Myocyte (in vitro differentiated cells): ENCODE results near the gene HEYL. TPM values are rescaled to one million over a fixed set of nuclear protein-coding genes. Genes with fewer than 3 reads are reported as not detected.
A peak's percentile ranks its signal among the peaks of the same experiment; 100 is the strongest.

Experiments
- DNase-seq: peaks from one replicate; pipeline ENCODE4 v3.0.0-alpha.2; 2012; ENCODE audit warnings: low read depth
- polyA plus RNA-seq: library from polyadenylated mRNA; unstranded; fragments of >200 nt; gene quantifications from one replicate; pipeline ENCODE4 v1.2.1, GENCODE V29; 2012; ENCODE audit warnings: missing spikeins
- total RNA-seq: library from RNA; depleted of rRNA; stranded (reverse); fragments of >200 nt; gene quantifications from 2 replicates; pipeline ENCODE4 v1.2.3, GENCODE V29; 2014

The HEYL gene
- 84.9 and 91.9 TPM in 2 replicates for total RNA-seq
- 27.6 TPM for polyA plus RNA-seq

DNA sequence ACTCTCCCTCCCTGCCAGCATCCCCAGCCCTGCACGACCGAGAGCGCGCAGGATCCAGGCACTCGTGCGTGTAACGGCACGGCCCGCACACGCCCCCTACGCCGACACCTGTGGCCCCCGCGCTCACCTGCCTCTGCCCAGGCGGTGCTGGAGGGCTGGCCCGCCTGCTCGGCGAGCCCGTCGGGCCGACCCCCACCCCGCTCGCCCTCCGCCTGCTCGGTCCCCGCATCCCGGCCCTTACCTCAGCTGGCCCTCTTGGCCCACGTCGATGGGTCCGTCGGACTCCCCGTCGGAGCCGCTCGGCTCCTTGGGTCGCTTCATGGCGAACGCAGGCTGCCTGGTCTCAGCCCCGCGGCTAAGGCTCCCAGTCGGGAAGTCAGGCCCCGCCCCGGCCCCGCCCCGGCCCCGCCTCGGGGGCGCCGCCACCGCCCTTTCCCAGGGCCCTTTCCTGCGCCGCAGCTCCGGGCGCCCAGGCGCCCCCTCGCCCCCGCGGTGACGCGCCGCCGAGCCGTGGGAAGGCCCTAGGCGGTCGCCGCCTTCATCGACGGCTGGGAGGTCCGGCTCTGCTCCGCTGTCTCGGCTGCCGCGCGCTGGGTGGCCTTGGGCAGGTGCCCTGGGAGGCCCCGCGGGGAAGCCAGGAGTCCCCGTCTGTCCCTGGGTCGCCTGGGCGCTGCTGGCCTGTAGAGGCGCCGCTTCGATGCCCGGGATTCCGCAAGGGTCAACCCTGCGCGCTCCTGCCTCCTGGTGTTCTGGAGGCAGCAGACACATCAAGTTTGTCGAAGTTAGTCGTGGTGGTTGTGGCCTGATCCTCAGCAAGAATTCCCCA, at the start of gene HEYL:
TSS of gene HEYL (minus strand) at position 339 of the 826 bp plus-strand sequence. CDS start at position 321, 18 bp downstream.
- peak; percentile 85 for DNase-seq

DNA sequence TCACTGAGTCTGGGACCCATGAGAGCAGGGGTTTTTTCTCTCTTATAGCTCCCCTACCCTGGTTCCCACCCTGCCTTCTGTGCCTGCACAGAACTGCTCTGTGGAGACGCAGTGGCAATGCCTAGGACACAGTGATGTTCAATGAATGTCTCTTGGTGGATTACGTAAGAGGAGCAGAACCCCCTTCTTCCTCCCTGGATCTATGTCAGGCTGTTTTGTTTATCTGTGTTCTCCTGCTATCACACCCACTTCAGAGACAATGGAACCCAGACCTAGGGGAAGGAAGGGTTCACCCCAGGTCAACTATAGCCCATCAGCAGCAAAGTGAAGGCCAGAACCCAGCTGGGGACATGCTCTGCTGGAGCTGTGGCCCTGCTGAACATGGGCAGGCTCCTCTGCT, 49.8 kb upstream of the HEYL start:
- no peak for DNase-seq

DNA sequence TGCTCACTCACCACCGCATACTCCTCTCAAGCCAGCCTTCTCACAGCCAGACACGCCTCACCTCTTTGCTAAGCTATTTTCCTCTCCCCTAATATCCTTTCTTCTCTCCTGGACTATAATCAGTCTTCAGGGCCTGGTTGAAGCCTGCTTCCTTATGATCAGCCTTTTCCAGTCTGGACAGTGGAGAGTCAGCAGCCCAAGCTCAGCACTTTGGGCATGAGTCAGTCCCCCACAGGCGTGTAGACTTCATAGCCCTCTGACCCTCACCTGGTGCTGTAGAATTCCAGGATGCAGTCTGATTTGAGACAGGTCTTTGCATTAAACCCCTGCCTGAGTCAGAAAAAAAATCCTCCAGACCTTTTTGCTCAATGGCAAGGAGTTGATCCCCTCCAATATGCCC, 49.3 kb upstream of the HEYL start:
- DNase-seq: no peak

DNA sequence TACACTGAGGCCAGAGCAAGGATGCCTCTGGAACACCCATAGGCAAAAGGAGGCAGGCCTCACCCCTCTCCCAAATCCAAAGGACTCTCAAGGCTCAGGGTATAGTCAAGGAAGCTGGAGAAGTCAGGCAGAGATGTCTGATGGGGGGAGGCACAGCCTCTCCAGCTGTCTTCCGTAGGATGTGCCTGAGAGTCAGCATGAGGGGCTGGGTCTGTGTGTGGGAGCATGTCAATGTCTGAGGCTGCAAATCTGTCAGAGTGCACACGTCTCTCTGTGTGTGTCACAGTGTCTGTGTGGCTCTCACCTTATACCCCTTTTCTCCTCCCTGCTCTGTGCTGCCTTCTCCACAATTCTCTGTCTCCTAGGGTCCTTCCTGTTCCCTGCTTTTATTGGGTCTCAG, 47.8 kb upstream of the HEYL start:
- DNase-seq: no peak

DNA sequence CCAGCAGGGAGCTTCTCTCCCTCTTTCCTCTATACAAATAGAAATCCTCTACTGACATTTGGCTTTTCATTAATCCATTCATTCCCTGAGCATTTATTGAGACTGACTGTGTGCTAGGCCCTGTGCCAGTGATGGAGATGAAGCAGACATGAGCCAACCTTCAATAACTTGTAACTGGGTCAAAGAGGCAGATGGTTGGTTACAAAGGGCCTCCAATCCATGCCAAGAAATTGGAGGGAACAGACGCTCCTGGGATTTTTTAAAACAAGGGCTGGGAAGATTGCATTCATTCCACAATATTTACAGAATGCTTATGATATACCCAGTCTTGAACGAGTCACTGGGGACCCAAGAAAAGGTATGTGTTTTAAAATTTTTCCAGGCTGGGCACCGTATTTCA, 45.6 kb upstream of the HEYL start:
- DNase-seq: no peak

DNA sequence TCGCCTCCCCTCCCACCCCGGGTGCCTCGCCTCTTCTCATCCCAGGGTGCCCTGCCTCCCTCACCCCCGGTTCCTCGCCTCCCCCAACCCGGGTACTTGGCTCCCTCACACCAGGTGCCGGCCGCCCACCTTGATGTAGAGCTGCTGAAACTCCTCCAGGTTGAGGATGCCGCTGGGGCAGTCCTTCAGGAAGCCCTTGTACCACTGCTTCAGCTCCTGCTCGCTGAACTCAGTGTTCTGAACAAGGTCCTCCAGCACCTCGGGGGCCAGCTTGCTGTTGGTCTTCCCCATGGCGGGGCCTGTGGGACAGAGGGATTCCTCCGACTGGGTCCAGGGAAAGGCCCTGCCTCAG, 44.8 kb upstream of the HEYL start:
- no peak for DNase-seq

DNA sequence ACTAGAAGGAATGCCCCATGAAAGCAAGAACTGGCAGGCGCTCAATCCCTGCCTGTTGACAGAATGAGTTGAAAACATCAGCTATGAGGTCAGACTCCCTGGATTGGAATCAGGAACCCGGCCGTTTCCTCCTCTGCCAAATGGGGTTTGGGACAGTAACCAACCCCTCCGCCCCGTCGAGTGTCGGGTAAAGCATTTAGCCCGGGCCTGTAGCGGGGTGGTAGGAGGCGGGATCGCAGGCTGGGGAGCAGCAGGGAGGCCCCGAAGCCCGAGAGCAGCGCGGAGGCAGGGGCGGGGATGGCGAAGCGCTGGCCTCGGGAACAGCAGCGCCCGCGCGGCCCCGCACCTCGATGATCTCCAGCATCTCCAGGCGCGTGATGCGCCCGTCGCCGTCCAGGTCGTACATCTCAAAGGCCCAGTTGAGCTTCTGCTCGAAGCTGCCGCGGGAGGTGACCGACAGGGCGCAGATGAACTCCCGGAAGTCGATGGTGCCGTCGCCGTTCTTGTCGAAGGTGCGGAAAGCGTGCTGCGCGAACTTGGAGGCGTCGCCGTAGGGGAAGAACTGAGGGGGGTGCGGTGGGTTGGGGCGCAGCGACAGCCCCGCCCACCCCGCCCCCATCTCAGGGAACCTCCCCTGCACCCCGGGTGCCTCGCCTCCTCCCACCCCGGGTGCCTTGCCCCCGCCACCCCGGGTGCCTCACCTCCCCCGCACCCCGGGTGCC, 44.3 kb upstream of the HEYL start:
- DNase-seq: no peak

DNA sequence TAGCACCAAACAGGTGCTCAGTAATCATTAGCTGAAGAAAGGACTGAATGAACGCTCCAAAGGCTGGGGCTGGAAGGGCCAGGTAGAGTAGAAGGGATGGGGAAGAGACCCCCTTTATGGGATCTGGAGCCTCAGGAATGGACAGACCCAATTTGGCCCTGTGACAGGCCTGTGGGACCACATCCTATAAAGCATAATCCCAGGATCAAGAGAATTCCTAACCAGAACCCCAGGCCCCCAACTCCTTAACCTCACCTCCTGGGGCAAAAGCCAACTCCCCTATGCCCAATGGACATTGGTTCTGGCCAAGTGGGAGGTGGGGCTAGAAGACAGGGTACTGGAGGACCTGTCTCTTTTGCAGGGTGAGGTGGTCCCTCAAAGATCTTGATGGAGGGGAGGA, 42.6 kb upstream of the HEYL start:
- no peak for DNase-seq

DNA sequence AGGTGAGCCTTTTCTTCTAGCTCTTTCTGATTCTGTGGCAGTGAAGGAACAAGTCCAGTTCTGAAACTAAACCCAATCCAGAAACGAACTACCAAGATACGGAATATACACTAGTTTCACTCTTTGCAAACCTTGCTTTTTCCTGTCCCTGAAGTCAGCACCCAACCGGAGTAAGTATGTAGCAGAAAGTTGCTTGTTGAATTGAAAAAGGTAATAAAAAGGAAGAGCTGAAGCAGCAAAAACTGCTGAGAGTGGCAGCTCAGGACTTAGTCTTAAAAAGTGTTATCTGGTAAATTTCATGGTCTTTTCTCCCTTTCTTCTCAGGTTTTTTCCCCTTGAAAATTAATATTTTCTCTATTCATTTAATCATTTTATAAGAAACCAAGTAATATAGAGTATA, 41.9 kb upstream of the HEYL start:
- DNase-seq: no peak

DNA sequence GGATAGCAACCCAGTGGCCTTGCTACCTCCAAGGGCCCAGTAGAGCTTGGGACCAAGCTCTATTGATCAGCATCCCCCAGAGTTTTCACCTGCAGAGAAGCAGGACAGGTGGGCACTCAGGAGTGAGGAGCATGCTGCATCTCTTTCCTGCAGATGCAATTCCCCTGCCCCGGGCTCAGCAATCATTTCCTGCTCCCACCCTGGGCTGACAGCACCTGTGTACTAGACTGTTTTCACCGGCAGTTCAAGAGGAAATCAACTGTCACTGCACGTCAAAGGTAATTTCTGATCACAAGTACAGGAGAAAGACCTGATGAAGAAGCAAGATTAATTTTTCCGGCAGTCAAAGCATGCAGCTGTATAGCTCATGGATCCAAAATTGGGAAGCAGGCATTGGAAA, 41.3 kb upstream of the HEYL start:
- no peak for DNase-seq

DNA sequence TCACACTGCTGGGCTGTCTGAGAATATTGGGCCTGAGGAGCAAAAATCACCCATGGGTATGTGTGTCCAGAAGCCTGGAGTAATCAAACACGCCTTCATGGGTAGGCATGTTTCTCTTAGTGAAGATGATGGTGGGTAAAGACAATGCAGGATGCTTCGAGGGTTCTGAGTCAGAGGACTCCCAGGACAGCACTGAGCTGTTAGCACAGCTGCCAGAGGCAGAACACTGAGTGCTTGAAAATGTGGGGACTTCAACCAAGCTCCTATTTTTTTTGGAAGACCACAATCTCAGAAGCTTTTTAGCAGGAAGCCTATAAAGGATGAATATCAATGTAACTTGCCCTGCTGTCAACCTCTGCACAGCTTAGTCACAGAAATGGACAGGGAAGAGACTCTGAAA, 40.4 kb upstream of the HEYL start:
- peak; percentile 32 for DNase-seq

DNA sequence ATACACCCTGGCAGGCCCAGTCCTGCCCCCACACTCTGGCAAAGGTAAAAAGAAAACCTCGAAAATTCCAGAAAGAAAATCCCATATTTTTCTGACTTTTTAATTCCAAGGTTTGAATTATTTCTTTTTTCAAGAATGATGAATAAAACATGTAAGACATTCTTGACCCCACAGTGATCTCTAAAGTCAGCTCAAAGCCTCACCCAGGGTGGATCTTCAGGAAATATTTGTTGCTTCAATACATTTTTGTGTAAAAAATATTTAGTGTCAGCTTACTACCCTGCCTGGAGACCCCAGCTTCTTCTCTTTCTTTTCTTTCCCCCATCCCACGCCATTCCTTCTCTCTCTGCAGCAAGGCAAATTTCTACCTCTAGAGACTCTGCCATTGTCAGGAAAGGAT, 39.4 kb upstream of the HEYL start:
- no peak for DNase-seq

DNA sequence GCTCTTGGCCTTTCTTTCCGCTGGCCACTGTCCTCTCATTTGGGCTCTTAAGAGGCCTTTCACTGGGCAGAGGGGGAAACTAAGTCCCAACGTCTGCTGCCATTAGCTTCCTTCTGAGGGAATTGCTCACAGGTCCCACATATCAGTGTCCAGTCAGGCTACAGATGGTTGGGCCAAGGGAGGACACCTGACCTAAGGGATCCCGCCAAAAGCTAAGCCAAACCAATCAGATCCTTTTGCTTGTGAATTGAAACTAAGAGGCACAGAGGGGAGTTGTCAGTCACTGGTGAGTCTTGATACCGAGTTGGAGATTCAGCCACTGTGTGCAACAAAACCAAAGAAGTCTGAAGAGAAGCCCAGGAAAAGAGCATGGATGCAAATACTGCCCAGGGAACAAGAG, 38.2 kb upstream of the HEYL start:
- DNase-seq: no peak

DNA sequence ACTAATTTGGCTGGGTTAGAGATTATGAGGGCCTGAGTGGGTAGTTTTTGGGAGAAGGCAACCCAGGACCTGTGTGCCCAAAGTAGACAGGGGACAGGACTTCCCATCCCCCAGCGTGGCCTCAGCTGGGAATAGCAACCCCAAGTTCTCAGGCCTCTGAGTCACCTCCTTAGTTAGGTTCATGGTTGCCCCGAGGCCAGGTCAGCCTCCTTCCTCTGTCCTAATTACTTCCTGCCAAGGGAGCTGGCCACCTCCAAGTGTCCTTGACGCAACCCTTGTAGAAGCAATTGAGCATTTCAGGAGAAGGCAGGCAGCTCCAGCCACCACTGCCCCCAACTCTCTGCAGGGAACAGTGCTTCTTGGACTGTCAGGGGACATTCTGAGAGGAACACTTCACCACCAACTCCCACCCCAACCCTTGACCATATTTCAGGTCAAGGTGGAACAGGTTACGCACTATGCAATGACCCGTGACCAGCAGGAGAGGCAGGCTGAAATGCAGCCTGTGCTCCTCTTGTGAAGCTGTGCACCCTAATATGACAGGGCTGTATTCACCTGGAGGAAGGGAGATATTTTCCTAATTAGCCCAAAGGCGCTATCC, 37.6 kb upstream of the HEYL start:
- DNase-seq: peak; percentile 43

DNA sequence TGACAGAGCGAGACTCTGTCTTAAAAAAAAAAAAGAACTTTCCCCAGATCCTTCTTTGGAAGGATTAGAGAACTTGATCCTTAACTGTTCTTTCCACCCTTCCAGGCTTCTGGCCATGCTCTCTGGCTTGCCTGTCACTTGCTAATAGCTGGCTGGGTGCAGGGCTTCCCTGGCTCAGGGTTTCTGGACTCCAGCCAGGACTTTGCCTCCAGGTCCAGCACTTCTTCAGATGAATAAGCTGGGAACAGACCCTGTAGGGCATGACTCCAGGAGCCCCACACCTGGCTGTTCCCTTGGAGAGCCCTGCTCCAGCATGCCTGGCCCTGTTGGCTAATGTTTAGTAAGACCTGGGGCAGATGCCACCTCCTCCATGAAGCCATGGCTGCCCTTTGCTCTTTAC, 35.8 kb upstream of the HEYL start:
- no peak for DNase-seq

DNA sequence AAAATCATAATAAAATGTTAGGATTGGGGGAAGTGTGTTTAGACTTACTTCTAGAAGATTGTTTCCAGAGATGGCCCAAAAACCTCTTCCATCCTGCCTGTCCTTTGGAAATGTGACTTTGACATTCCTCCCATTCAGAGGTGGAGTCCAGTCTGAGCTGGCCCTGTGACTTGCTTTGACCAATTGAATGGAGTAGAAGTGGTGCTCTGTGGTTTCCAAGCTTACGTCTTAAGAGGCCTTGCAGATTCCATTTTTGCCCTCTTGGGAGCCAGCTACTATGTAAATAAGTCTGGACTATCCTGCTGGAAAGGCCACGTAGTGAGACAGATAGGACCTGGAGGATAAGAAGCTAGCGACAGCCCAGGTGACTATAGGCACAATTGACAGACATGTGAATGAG, 33.8 kb upstream of the HEYL start:
- DNase-seq: no peak

DNA sequence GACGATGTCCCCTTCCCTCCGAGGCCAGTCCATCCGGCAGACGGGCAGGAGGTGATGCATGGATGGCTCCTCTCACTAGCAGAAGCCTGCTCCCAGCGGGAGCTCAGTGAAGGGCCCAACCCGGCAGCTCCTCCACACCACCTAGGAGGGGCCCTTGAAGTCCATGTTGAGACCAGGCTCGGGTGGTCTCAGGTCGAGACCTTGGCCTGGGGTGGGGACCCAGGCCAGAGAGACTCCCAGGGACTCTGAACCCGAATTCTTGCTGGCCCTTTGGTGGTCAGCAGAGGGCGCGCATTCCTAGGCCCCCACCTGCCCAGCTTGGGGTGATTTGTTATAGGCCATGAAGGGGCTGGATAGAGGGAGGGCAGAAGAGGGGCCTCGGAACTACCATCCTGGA, 33.1 kb upstream of the HEYL start:
- no peak for DNase-seq

DNA sequence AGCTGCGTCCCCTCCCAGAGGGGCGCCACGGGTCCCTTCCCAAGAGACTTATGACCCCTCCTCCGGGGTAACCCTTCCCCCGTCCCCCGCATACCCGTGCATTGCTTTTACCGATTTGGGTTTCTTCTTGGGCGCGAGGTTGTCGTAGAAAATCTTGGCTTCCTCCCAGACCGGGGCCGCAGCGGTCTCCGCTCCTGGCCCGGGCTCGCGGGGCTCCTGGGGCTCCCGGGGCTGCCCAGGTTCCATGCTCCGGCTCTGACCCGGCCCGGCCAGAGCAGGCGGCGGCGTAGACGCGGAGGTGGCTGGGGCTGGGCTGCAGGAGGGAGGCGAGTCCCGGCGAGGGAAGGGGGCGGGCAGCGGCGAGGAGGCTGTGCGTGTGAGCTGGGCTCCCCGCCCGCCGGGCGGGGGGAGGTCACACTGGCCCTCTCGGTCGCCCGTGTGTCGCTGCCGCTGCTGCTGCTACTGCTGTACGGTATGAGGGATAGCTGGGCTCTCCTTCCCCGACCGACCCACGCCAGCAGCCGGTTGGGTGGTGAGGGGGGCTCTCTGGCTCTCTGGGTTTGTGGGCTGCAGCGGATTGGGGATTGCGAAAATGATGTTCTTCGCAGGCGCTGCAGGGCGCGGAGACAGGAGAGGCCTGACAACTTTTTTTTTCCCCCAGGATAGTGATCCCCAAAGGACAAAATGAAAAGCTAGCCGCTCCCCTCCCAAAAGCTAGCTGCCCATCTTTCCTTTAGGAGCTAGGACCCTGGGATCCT, 32.5 kb upstream of the HEYL start, which contains the start of gene NT5C1A:
TSS of gene NT5C1A (minus strand) at position 315 of the 758 bp plus-strand sequence. CDS start at position 246, 69 bp downstream.
- DNase-seq: peak; percentile 25

DNA sequence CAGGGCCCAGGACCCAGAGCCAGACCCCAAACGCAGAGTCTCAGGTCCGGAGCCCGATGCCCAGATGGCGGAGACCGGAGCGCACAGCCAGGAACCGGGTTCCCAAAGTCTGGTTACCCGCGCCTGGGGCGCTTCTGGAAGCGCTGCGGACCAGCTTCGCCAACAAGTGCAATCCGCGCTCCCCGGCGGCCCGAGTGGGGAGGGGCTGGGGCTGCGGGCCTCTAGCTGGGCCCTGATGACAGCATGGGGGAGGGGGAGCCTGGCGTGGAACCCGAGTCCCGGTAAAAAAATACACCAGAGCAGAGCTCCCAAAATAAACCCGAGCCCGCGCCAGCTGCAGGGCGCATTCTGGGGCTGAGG, 32.0 kb upstream of the HEYL start:
- DNase-seq: peak; percentile 72

DNA sequence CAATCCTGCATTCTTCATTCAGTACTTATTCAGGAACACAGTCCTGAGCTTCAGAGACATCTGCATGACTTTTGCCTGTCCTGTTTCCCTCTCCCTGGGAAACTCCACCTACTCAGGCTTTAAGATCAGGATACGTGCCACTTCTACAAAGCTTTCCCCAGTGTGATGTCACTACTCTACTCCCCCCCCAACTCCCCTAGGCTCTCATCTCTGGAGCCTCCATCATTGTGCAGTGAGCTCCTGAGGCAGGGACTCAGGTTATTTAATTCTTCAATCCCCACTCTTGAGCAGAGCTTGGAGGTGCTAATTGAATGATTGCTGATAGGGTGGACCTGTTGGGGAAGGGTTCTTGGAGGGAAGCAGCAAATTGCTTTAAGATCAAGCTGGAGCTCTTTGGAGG, 31.2 kb upstream of the HEYL start:
- DNase-seq: no peak

DNA sequence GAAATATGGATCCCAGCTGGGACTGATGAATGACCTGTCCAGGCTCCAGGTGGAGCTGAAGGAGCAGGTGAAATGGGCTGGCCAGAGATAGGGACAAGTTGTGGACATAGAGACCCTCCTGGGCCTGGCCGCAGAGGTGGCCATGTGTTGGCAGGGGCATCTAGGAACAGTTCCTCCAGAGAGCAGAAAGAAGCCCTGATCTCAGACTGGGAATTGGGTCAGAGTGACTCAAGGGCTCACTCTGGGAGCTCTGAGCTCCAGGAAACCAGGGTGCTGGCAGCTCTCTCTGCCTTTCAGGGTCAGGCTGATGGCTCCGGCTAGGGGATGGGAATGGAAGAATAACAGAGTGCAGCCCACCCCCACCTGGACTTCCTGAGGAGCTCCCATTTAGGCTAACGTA, 29.5 kb upstream of the HEYL start:
- DNase-seq: no peak

DNA sequence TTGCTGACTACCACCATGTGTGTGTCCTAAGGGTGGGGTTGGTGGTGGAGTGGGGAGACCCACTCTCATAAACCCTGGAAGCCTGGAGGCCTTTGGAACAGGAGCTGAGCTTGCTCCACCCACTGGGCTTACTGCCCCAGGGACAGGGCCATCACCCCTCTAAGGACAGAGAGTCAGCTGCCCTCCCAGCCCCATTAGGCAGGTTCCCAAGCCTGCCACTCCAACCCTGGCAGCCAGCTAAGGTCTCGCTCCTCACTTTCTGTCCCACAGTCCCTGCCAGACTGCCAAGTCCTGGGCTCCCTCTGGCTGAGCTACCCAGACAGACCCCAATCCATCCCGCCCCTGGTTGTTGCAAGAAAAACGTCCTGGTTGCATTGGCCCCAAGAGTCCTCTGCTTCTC, 28.7 kb upstream of the HEYL start:
- DNase-seq: no peak
